HepG2 (cell line): ENCODE measurements around the gene RRP9. TPM values are rescaled to one million over a fixed set of nuclear protein-coding genes. Genes with fewer than 3 reads are reported as not detected.
A peak's percentile ranks its signal among the peaks of the same experiment; 100 is the strongest.

Experiments
- ATAC-seq: fragments of 200-7000 bp; cut with Tn5 transposase; 3 replicates; pipeline ENCODE4 v1.9.1; 2020; ENCODE audit warnings: mild to moderate bottlenecking, moderate library complexity
- BruUV-seq: library from RNA; stranded (reverse); fragments of 400-500 nt; replicated peaks from 2 replicates; lab custom pipeline; 2021; lab: Mats Ljungman, UMichigan
- CTCF ChIA-PET: fragments of 300-600 bp; formaldehyde crosslinking; extraction: SDS; loops from one replicate; lab custom pipeline; 2021; ENCODE audit warnings: low total read pairs, inconsistent platforms, low intra/inter-chr PET ratio; lab: Yijun Ruan, JAX
- POLR2A ChIA-PET: fragments of 350-600 bp; sonication (Branson Sonifier 250); formaldehyde crosslinking; loops from one replicate; lab custom pipeline; 2020; ENCODE audit warnings: antibody characterized with exemption, inconsistent platforms; lab: Yijun Ruan, JAX
- DNase-seq: peaks from one replicate; pipeline ENCODE4 v3.0.0-alpha.2; 2015; ENCODE audit warnings: low spot score
- FAIRE-seq: peaks from 3 replicates; lab custom pipeline; 2011; peaks lifted over from hg19 to GRCh38; lab: Jason Lieb, UNC
- H2AFZ ChIP-seq: one replicate; pipeline ENCODE4 v1.6.1; 2011; ENCODE audit warnings: low read length, inconsistent platforms
- H3K27ac ChIP-seq: fragments of 300-600 bp; 3 replicates; pipeline ENCODE4 v1.8.0; 2011; ENCODE audit warnings: mixed run types, mild to moderate bottlenecking, mixed read lengths, low read length, inconsistent platforms; ENCODE audit not compliant: insufficient read depth; ENCODE audit errors: extremely low read length
- H3K27me3 ChIP-seq, 2 experiments: fragments of 200-600 bp in 1 of 2; 2 replicates in 1 of 2; 3 replicates in 1 of 2; pipeline versions ENCODE4 v1.6.0 to v1.8.0; 2011; ENCODE audit warnings: low read length in 2 of 2, mild to moderate bottlenecking in 2 of 2, moderate library complexity in 2 of 2, inconsistent platforms in 1 of 2; ENCODE audit not compliant: insufficient read depth in 2 of 2, control insufficient read depth in 1 of 2
- H3K36me3 ChIP-seq, 2 experiments: fragments of 200-600 bp in 1 of 2; replicated peaks in 1 of 2; 2 replicates in 1 of 2; 3 replicates in 1 of 2; pipeline versions ENCODE4 v1.5.1 to v1.8.0; 2011; ENCODE audit warnings: low read length in 2 of 2, inconsistent platforms in 1 of 2; ENCODE audit not compliant: insufficient read depth in 2 of 2, control insufficient read depth in 1 of 2
- H3K4me1 ChIP-seq: 2 replicates; pipeline ENCODE4 v1.5.1; 2012; ENCODE audit warnings: low read length, inconsistent platforms; ENCODE audit not compliant: insufficient read depth
- H3K4me2 ChIP-seq: 2 replicates; pipeline ENCODE4 v1.6.0; 2011; ENCODE audit warnings: low read depth, low read length, inconsistent platforms
- H3K4me3 ChIP-seq, 3 experiments: fragments of 200-600 bp in 1 of 3; sonication (generic), shearing (Covaris generic) in 1 of 3; replicated peaks in 1 of 3; 2 replicates each; pipeline ENCODE4 v1.5.1; 2011 to 2016; ENCODE audit warnings: low read length in 3 of 3, inconsistent platforms in 2 of 3, low read depth in 2 of 3, mild to moderate bottlenecking in 2 of 3, control low read depth in 1 of 3, mixed read lengths in 1 of 3; ENCODE audit not compliant: insufficient read depth in 1 of 3
- H3K79me2 ChIP-seq: one replicate; pipeline ENCODE4 v1.6.1; 2011; ENCODE audit warnings: low read length, inconsistent platforms; ENCODE audit not compliant: insufficient read depth
- H3K9ac ChIP-seq: 2 replicates; pipeline ENCODE4 v1.6.0; 2011; ENCODE audit warnings: mild to moderate bottlenecking, low read depth, low read length, inconsistent platforms; ENCODE audit not compliant: insufficient read depth
- H3K9me3 ChIP-seq: 2 replicates; pipeline ENCODE4 v1.5.1; 2012; ENCODE audit warnings: mild to moderate bottlenecking, low read length
- H4K20me1 ChIP-seq: 2 replicates; pipeline ENCODE4 v1.6.0; 2011; ENCODE audit warnings: inconsistent platforms, mild to moderate bottlenecking, low read length, moderate library complexity; ENCODE audit not compliant: insufficient read depth
- HOXA3 ChIP-seq: sonication (generic); formaldehyde crosslinking; IDR thresholded peaks from 2 replicates; pipeline ENCODE4 v1.5.0; 2020; ENCODE audit warnings: missing genetic modification reagents
- JDP2 ChIP-seq: sonication (generic); formaldehyde crosslinking; IDR thresholded peaks from 2 replicates; pipeline ENCODE4 v1.8.1; 2022; ENCODE audit warnings: missing genetic modification reagents, borderline replicate concordance
- MAZ ChIP-seq, 2 experiments: sonication (generic) in 1 of 2; formaldehyde crosslinking in 1 of 2; IDR thresholded peaks; 2 replicates each; pipeline versions ENCODE4 v1.5.0 to v1.6.1; 2012 to 2020; ENCODE audit warnings: low read depth in 2 of 2, mild to moderate bottlenecking in 2 of 2, borderline replicate concordance in 1 of 2, improper control_type of control experiment in 1 of 2, low read length in 1 of 2, missing genetic modification reagents in 1 of 2, moderate library complexity in 1 of 2
- RAD21 ChIP-seq: fragments of 450-650 bp; formaldehyde crosslinking; IDR thresholded peaks from 2 replicates; pipeline ENCODE4 v1.5.0; 2020; ENCODE audit warnings: mild to moderate bottlenecking
- SMAD3 ChIP-seq: sonication (generic); formaldehyde crosslinking; IDR thresholded peaks from 2 replicates; pipeline ENCODE4 v1.4.0; 2020; ENCODE audit warnings: missing genetic modification reagents
- SRSF1 ChIP-seq: fragments of 200-400 bp; formaldehyde crosslinking; optimal IDR thresholded peaks from 2 replicates; pipeline ENCODE3; 2017; ENCODE audit warnings: mild to moderate bottlenecking, low read depth, low read length, moderate library complexity
- TGIF2 ChIP-seq: IDR thresholded peaks from 2 replicates; pipeline ENCODE4 v1.6.1; 2016; ENCODE audit warnings: control low read depth, missing compliant biosample characterization
- ZFX ChIP-seq: sonication (generic); formaldehyde crosslinking; IDR thresholded peaks from 2 replicates; pipeline ENCODE4 v1.4.0; 2020; ENCODE audit warnings: mild to moderate bottlenecking, low read depth, missing genetic modification reagents, moderate library complexity
- ZFY ChIP-seq: sonication (generic); formaldehyde crosslinking; IDR thresholded peaks from 2 replicates; pipeline ENCODE4 v1.4.0; 2020; ENCODE audit warnings: missing genetic modification reagents
- ZNF776 ChIP-seq: sonication (generic); formaldehyde crosslinking; IDR thresholded peaks from 2 replicates; pipeline ENCODE4 v1.4.0; 2020; ENCODE audit warnings: mild to moderate bottlenecking, missing genetic modification reagents
- ZSCAN31 ChIP-seq: sonication (generic); formaldehyde crosslinking; IDR thresholded peaks from 2 replicates; pipeline ENCODE4 v1.5.0; 2020; ENCODE audit warnings: low read depth, mild to moderate bottlenecking, missing genetic modification reagents
- WGBS: methylation state at CpG from one replicate; pipeline ENCODE4 v1.1.6; 2017; ENCODE audit warnings: low lambda C conversion rate; 5-methylcytosine and 5-hydroxymethylcytosine counted together
- in situ Hi-C: cut with HindIII; loops from 2 replicates; pipeline ENCODE4 v1.10.0; 2017; ENCODE audit warnings: low pct_unique_long_range_greater_than_20kb; ENCODE audit not compliant: extremely low pct_ligation_motif_present
- intact Hi-C: fragments of 100-400 bp; cut with micrococcal nuclease; formaldehyde crosslinking; loops from one replicate; pipeline ENCODE4 v1.10.0; 2022; ENCODE audit not compliant: unreplicated experiment
- polyA plus RNA-seq, 8 experiments: library from polyadenylated mRNA; depleted of rRNA in 3 of 8; stranded (reverse) in 7 of 8; unstranded in 1 of 8; fragments of >200 nt; fragmentation: Illumina TruSeq in 4 of 8; extraction: Trizol in 4 of 8; gene quantifications; 2 replicates each; pipeline versions ENCODE4 v1.2.1 to v1.2.3, GENCODE V29; 2011 to 2016; ENCODE audit warnings: low read depth in 4 of 8, missing spikeins in 1 of 8, mixed read lengths in 1 of 8; ENCODE audit not compliant: insufficient read depth in 1 of 8
- total RNA-seq, 5 experiments: library from RNA; depleted of rRNA; stranded (reverse); fragments of >200 nt; fragmentation: Illumina TruSeq; extraction: Trizol; gene quantifications; 2 replicates each; pipeline ENCODE4 v1.2.3, GENCODE V29; 2016; ENCODE audit warnings: low read depth in 1 of 5
- TF ChIP-seq, protein P1 (sequence below): IDR thresholded peaks from 2 replicates; pipeline ENCODE4 v1.6.1; 2018; ENCODE audit warnings: missing genetic modification reagents
- TF ChIP-seq, protein P2 (sequence below): sonication (generic); formaldehyde crosslinking; IDR thresholded peaks from 2 replicates; pipeline ENCODE4 v1.4.0; 2020; ENCODE audit warnings: mild to moderate bottlenecking, missing genetic modification reagents
- TF ChIP-seq, protein P3 (sequence below): sonication (generic); formaldehyde crosslinking; IDR thresholded peaks from 2 replicates; pipeline ENCODE4 v1.5.0; 2020; ENCODE audit warnings: mild to moderate bottlenecking, missing genetic modification reagents, moderate library complexity
- TF ChIP-seq, protein P4 (sequence below): sonication (generic); formaldehyde crosslinking; IDR thresholded peaks from 2 replicates; pipeline ENCODE4 v1.9.0; 2022; ENCODE audit warnings: low read depth, missing genetic modification reagents
- TF ChIP-seq, protein P5 (sequence below): sonication (generic); formaldehyde crosslinking; IDR thresholded peaks from 2 replicates; pipeline ENCODE4 v1.4.0; 2020; ENCODE audit warnings: missing genetic modification reagents

The RRP9 gene
- total and polyA plus RNA-seq, 2 of the 13 experiments (the other 11 are each of a cell fraction or from before 2014, with no cell fraction given), result 14.8 to 44.0 TPM

DNA sequence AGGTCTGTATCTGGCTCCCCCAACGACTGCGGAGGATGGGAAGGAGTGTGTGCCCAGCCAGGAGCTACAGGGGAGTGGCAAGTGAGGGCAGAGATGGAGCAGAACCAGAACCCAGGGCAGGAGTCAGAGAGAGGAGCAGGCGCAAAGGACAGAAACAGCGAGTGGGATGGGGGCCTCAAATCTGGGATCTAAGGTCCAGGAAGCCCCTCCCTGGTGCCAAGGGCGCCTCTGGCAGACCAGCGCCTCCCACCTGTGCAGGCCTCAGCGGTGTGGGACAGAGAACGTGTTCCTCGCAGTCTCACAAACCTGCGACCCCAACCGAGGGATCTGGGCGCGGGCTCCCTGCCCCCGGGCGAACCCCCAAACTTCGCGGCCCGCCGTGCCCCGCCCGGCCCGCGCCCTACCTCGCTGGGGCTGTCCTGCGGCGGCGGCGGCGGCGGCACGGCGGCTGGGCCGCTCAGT is 25.2 kb upstream of the RRP9 start:
- Histone ChIP-seq H3K27ac (peak overlapping the region; percentile 80), H3K4me3 (peak overlapping the region; percentile 69 to 89 (median 72)), H3K27me3 (no peaks in the 10 kb centered on the region), H2AFZ (no peak overlapping the region), H3K9ac (peak overlapping the region; percentile 89), H3K36me3 (peaks cover 2 to 5% of the 10 kb centered on the region in 2 experiments; a peak in 2 of 5 replicates), H3K79me2 (peaks cover 3% of the 10 kb centered on the region), H3K4me2 (peak overlapping the region; percentile 99), H3K4me1 (peaks cover 89% of the 10 kb centered on the region), H4K20me1 (no peaks in the 10 kb centered on the region), H3K9me3 (no peaks in the 10 kb centered on the region)
- ChIA-PET POLR2A (interaction anchor here (1.4 to 6.8 kb wide), 4 partner anchors 16 to 210 kb away, joined by 4 to 80 read pairs (median 36); partner anchors contain the start of genes ACY1, PARP3, RPL29 and RRP9), CTCF (no interaction called here)
- peak; percentile 16 for ATAC-seq
- no TSS peak for BruUV-seq
- WGBS, result 43% methylated on average over 3 of the region's 33 CpGs
- intact Hi-C loops, result no loop called here
- in situ Hi-C loops, result no loop called here
- no peak for DNase-seq
- no peak for FAIRE-seq
- TF ChIP-seq ZNF776 (CRISPR knock-in tag) (no peak), JDP2 (no peak), ZFY (CRISPR knock-in tag) (peak; percentile 41), HOXA3 (CRISPR knock-in tag) (peak; percentile 13; the same call in 1 of the 2 replicates), RAD21 (CRISPR knock-in tag) (0 out of 2 replicates have a peak, but pooled peaks have one; percentile 11), SRSF1 (no peak), TGIF2 (CRISPR knock-in tag) (peak; percentile 19; the same call in 1 of the 2 replicates), SMAD3 (CRISPR knock-in tag) (no peak), MAZ (IDR thresholded peaks at IDR 0.05; ENCODE audit: borderline replicate concordance, low read depth, low read length) (no peak), MAZ (CRISPR knock-in tag; IDR thresholded peaks at IDR 0.05; ENCODE audit: low read depth) (0 out of 2 replicates have a peak, but pooled peaks have one; percentile 39), ZSCAN31 (CRISPR knock-in tag) (0 out of 2 replicates have a peak, but pooled peaks have one; percentile 46), ZFX (peak; percentile 36; the same call in 1 of the 2 replicates)
- TF ChIP-seq, protein P1, sequence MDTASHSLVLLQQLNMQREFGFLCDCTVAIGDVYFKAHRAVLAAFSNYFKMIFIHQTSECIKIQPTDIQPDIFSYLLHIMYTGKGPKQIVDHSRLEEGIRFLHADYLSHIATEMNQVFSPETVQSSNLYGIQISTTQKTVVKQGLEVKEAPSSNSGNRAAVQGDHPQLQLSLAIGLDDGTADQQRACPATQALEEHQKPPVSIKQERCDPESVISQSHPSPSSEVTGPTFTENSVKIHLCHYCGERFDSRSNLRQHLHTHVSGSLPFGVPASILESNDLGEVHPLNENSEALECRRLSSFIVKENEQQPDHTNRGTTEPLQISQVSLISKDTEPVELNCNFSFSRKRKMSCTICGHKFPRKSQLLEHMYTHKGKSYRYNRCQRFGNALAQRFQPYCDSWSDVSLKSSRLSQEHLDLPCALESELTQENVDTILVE (CRISPR knock-in tag), result peak; percentile 8; the same call in 1 of the 2 replicates
- TF ChIP-seq, protein P2, sequence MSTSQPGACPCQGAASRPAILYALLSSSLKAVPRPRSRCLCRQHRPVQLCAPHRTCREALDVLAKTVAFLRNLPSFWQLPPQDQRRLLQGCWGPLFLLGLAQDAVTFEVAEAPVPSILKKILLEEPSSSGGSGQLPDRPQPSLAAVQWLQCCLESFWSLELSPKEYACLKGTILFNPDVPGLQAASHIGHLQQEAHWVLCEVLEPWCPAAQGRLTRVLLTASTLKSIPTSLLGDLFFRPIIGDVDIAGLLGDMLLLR, result peak; percentile 15; the same call in 1 of the 2 replicates
- TF ChIP-seq, protein P3, sequence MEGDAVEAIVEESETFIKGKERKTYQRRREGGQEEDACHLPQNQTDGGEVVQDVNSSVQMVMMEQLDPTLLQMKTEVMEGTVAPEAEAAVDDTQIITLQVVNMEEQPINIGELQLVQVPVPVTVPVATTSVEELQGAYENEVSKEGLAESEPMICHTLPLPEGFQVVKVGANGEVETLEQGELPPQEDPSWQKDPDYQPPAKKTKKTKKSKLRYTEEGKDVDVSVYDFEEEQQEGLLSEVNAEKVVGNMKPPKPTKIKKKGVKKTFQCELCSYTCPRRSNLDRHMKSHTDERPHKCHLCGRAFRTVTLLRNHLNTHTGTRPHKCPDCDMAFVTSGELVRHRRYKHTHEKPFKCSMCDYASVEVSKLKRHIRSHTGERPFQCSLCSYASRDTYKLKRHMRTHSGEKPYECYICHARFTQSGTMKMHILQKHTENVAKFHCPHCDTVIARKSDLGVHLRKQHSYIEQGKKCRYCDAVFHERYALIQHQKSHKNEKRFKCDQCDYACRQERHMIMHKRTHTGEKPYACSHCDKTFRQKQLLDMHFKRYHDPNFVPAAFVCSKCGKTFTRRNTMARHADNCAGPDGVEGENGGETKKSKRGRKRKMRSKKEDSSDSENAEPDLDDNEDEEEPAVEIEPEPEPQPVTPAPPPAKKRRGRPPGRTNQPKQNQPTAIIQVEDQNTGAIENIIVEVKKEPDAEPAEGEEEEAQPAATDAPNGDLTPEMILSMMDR (CRISPR knock-in tag), result peak; percentile 18; the same call in 1 of the 2 replicates
- TF ChIP-seq, protein P4, sequence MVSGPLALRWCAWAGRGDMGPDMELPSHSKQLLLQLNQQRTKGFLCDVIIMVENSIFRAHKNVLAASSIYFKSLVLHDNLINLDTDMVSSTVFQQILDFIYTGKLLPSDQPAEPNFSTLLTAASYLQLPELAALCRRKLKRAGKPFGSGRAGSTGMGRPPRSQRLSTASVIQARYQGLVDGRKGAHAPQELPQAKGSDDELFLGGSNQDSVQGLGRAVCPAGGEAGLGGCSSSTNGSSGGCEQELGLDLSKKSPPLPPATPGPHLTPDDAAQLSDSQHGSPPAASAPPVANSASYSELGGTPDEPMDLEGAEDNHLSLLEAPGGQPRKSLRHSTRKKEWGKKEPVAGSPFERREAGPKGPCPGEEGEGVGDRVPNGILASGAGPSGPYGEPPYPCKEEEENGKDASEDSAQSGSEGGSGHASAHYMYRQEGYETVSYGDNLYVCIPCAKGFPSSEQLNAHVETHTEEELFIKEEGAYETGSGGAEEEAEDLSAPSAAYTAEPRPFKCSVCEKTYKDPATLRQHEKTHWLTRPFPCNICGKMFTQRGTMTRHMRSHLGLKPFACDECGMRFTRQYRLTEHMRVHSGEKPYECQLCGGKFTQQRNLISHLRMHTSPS, result 0 out of 2 replicates have a peak, but pooled peaks have one; percentile 48
- TF ChIP-seq, protein P5, sequence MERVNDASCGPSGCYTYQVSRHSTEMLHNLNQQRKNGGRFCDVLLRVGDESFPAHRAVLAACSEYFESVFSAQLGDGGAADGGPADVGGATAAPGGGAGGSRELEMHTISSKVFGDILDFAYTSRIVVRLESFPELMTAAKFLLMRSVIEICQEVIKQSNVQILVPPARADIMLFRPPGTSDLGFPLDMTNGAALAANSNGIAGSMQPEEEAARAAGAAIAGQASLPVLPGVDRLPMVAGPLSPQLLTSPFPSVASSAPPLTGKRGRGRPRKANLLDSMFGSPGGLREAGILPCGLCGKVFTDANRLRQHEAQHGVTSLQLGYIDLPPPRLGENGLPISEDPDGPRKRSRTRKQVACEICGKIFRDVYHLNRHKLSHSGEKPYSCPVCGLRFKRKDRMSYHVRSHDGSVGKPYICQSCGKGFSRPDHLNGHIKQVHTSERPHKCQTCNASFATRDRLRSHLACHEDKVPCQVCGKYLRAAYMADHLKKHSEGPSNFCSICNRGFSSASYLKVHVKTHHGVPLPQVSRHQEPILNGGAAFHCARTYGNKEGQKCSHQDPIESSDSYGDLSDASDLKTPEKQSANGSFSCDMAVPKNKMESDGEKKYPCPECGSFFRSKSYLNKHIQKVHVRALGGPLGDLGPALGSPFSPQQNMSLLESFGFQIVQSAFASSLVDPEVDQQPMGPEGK, result peak; percentile 48
